Measurements from ENCODE around the gene BANF2. TPM values are rescaled to one million over a fixed set of nuclear protein-coding genes. Genes with fewer than 3 reads are reported as not detected.

Gene BANF2
- total RNA-seq, 1 experiment from 2014 or later = not detected

- Mint-ChIP-seq H3K4me3 (ENCODE audit: low read depth, unreplicated experiment) (no peak overlapping the region), H3K4me1 (ENCODE audit: low read depth, unreplicated experiment) (no peaks in the 10 kb centered on the region), H3K27ac (ENCODE audit: unreplicated experiment) (no peak overlapping the region), H3K36me3 (ENCODE audit: insufficient read depth, unreplicated experiment) (no peaks in the 10 kb centered on the region), H3K9me3 (ENCODE audit: low read depth, unreplicated experiment) (no peaks in the 10 kb centered on the region), H3K27me3 (ENCODE audit: unreplicated experiment) (peaks cover 20% of the 10 kb centered on the region)
- no TSS peak for BruUV-seq (replicated peaks)
- TF ChIP-seq CTCF (IDR thresholded peaks at IDR 0.05; ENCODE audit: unreplicated experiment) = no peak
- CTCF ChIA-PET = interaction anchor here (0.7 kb wide), 1 partner anchor 124 kb away, joined by 3 read pairs; no protein-coding TSS in a partner anchor
- intact Hi-C loops (cut with micrococcal nuclease; ENCODE audit: unreplicated experiment) = no loop called here
- DNase-seq = no peak
Observed at GRCh38 chr20:17749978-17750721, 50.4 kb downstream of the BANF2 start.

GRCh38 chr20:17750722-17751045 is 50.9 kb downstream of the BANF2 start:
- Mint-ChIP-seq H3K27me3 (ENCODE audit: unreplicated experiment) (peaks cover 25% of the 10 kb centered on the region), H3K4me3 (ENCODE audit: low read depth, unreplicated experiment) (no peak overlapping the region), H3K4me1 (ENCODE audit: low read depth, unreplicated experiment) (no peaks in the 10 kb centered on the region), H3K9me3 (ENCODE audit: low read depth, unreplicated experiment) (no peaks in the 10 kb centered on the region), H3K36me3 (ENCODE audit: insufficient read depth, unreplicated experiment) (no peaks in the 10 kb centered on the region), H3K27ac (ENCODE audit: unreplicated experiment) (no peak overlapping the region)
- no peak for TF ChIP-seq CTCF (IDR thresholded peaks at IDR 0.05; ENCODE audit: unreplicated experiment)
- intact Hi-C loops (cut with micrococcal nuclease; ENCODE audit: unreplicated experiment) = no loop called here
- BruUV-seq (replicated peaks) = no TSS peak
- no peak for DNase-seq
- CTCF ChIA-PET = no interaction called here

- Mint-ChIP-seq H3K4me1 (ENCODE audit: low read depth, unreplicated experiment) (no peaks in the 10 kb centered on the region), H3K9me3 (ENCODE audit: low read depth, unreplicated experiment) (no peaks in the 10 kb centered on the region), H3K4me3 (ENCODE audit: low read depth, unreplicated experiment) (no peak overlapping the region), H3K36me3 (ENCODE audit: insufficient read depth, unreplicated experiment) (no peaks in the 10 kb centered on the region), H3K27ac (ENCODE audit: unreplicated experiment) (no peak overlapping the region), H3K27me3 (ENCODE audit: unreplicated experiment) (peaks cover 34% of the 10 kb centered on the region)
- no peak for TF ChIP-seq CTCF (IDR thresholded peaks at IDR 0.05; ENCODE audit: unreplicated experiment)
- CTCF ChIA-PET = no interaction called here
- no TSS peak for BruUV-seq (replicated peaks)
- no peak for DNase-seq
- intact Hi-C loops (cut with micrococcal nuclease; ENCODE audit: unreplicated experiment) = no loop called here
Observed at GRCh38 chr20:17751640-17752039, 51.9 kb downstream of the BANF2 start.

GRCh38 chr20:17752459-17752858 is 52.7 kb downstream of the BANF2 start:
- intact Hi-C loops (cut with micrococcal nuclease; ENCODE audit: unreplicated experiment) = no loop called here
- no peaks in the 10 kb centered on the region for H3K36me3 Mint-ChIP-seq (ENCODE audit: insufficient read depth, unreplicated experiment)
- TF ChIP-seq CTCF (IDR thresholded peaks at IDR 0.05; ENCODE audit: unreplicated experiment) = no peak
- H3K27ac Mint-ChIP-seq (ENCODE audit: unreplicated experiment) = no peak overlapping the region
- no peak overlapping the region for H3K4me3 Mint-ChIP-seq (ENCODE audit: low read depth, unreplicated experiment)
- BruUV-seq (replicated peaks) = no TSS peak
- CTCF ChIA-PET = interaction anchor here (0.7 kb wide), 1 partner anchor 33 kb away, joined by 4 read pairs; no protein-coding TSS in a partner anchor
- no peak for DNase-seq
- peaks cover 34% of the 10 kb centered on the region for H3K27me3 Mint-ChIP-seq (ENCODE audit: unreplicated experiment)
- H3K9me3 Mint-ChIP-seq (ENCODE audit: low read depth, unreplicated experiment) = no peaks in the 10 kb centered on the region
- H3K4me1 Mint-ChIP-seq (ENCODE audit: low read depth, unreplicated experiment) = no peaks in the 10 kb centered on the region

Data from Calu3 (cell line).